Adrenal gland (tissue), 5 donors: ENCODE data around the gene HBG1.

Source experiments
- CTCF ChIP-seq, 6 experiments: fragments of 450-650 bp in 4 of 6; fragments of 200-600 bp in 2 of 6; sonication (generic) in 1 of 6; IDR thresholded peaks; 1 replicate in 5 of 6; 2 replicates in 1 of 6; pipeline versions ENCODE4 v1.5.1 to v1.8.0; 2016 to 2021; ENCODE audit warnings: antibody characterized with exemption in 6 of 6, mild to moderate bottlenecking in 2 of 6, moderate library complexity in 1 of 6
- POLR2A ChIP-seq, 2 donors: fragments of 450-650 bp; IDR thresholded peaks; one replicate each; pipeline ENCODE4 v1.6.1; 2017; ENCODE audit warnings: antibody characterized with exemption in 2 of 2, mild to moderate bottlenecking in 2 of 2, moderate library complexity in 1 of 2
- donor health status: DM: no; HTN: no; CAD: no.

DNA sequence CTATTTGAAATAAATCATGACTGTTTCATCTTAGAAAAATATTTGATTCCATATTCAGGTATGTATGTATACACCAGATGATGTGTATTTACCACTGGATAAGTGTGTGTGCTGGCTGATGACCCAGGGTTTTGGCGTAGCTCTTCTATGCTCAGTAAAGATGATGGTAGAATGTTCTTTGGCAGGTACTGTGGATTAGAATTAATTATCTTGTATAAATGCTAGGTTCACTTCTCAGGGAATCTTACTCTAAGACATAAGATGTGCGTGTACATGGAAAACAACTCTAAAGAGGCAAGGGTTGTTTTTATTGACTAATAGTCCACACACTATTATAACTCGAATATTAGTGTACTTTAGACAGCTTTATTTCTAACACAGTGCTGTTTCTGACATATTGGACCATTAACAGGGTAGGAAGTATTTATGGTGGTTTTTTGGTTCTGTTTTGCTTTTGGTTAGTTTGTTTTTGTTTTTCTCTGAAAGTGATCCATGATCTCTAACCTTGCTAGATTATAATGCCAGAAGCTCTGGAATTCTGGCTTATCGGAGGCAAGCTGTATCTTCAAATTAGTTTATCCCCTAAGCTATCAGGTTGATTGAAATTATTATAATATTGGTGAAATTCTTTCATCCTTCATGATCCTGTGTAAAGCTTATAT, 1.0 kb upstream of the HBG1 start:
- TF ChIP-seq CTCF (IDR thresholded peaks at IDR 0.05) (no peak), POLR2A (IDR thresholded peaks at IDR 0.05) (no peak)
